HEK293T (cell line): ENCODE results near the gene PAQR3.
A peak's percentile ranks its signal among the peaks of the same experiment; 100 is the strongest.

Experiments used
- CTCF ChIA-PET: fragments of 350-600 bp; formaldehyde crosslinking; extraction: SDS; loops from one replicate; lab custom pipeline; 2021; ENCODE audit warnings: antibody characterized with exemption, inconsistent platforms; lab: Yijun Ruan, JAX
- POLR2A ChIA-PET: fragments of 350-600 bp; formaldehyde crosslinking; extraction: SDS; loops from one replicate; lab custom pipeline; 2020; ENCODE audit warnings: antibody characterized with exemption, inconsistent platforms; lab: Yijun Ruan, JAX
- DNase-seq: peaks from one replicate; pipeline ENCODE4 v3.0.0; 2012; ENCODE audit warnings: mixed read lengths; ENCODE audit errors: extremely low spot score
- ARNT ChIP-seq: fragments of 450-650 bp; IDR thresholded peaks from 2 replicates; pipeline ENCODE4 v1.6.1; 2017; ENCODE audit warnings: mild to moderate bottlenecking
- BHLHE40 ChIP-seq: fragments of 450-650 bp; IDR thresholded peaks from 2 replicates; pipeline ENCODE4 v1.6.1; 2016; ENCODE audit warnings: mild to moderate bottlenecking, moderate library complexity, borderline replicate concordance
- CTBP1 ChIP-seq: fragments of 450-650 bp; IDR thresholded peaks from 2 replicates; pipeline ENCODE4 v1.6.1; 2016; ENCODE audit warnings: borderline replicate concordance
- ELF4 ChIP-seq: fragments of 450-650 bp; IDR thresholded peaks from 2 replicates; pipeline ENCODE4 v1.6.1; 2017; ENCODE audit warnings: antibody characterized with exemption
- FOXA1 ChIP-seq: fragments of 450-650 bp; IDR thresholded peaks from 2 replicates; pipeline ENCODE4 v1.6.1; 2016; ENCODE audit warnings: mild to moderate bottlenecking
- FOXK2 ChIP-seq: fragments of 450-650 bp; IDR thresholded peaks from 2 replicates; pipeline ENCODE4 v1.6.1; 2016; ENCODE audit warnings: mild to moderate bottlenecking
- FOXM1 ChIP-seq: fragments of 450-650 bp; IDR thresholded peaks from 2 replicates; pipeline ENCODE4 v1.6.1; 2017; ENCODE audit warnings: mild to moderate bottlenecking, borderline replicate concordance
- HDGF ChIP-seq: fragments of 450-650 bp; IDR thresholded peaks from 2 replicates; pipeline ENCODE4 v1.6.1; 2017; ENCODE audit warnings: antibody characterized with exemption, borderline replicate concordance
- L3MBTL2 ChIP-seq: fragments of 450-650 bp; conservative IDR thresholded peaks from 2 replicates; pipeline ENCODE4 v1.6.1; 2016; ENCODE audit warnings: mild to moderate bottlenecking
- LEF1 ChIP-seq: fragments of 450-650 bp; IDR thresholded peaks from 2 replicates; pipeline ENCODE4 v1.6.1; 2017; ENCODE audit warnings: mild to moderate bottlenecking, borderline replicate concordance
- NFRKB ChIP-seq: fragments of 450-650 bp; IDR thresholded peaks from 2 replicates; pipeline ENCODE4 v1.6.1; 2016; ENCODE audit warnings: mild to moderate bottlenecking, moderate library complexity
- SP1 ChIP-seq: fragments of 450-650 bp; IDR thresholded peaks from 2 replicates; pipeline ENCODE4 v1.6.1; 2017
- SUZ12 ChIP-seq: fragments of 450-650 bp; IDR thresholded peaks from 2 replicates; pipeline ENCODE4 v1.6.1; 2016; ENCODE audit warnings: mild to moderate bottlenecking
- TARDBP ChIP-seq: fragments of 450-650 bp; IDR thresholded peaks from 2 replicates; pipeline ENCODE4 v1.6.1; 2016
- ZNF384 ChIP-seq: fragments of 450-650 bp; IDR thresholded peaks from 2 replicates; pipeline ENCODE4 v1.6.1; 2016
- TF ChIP-seq, protein P1 (sequence below): fragments of 450-650 bp; IDR thresholded peaks from 2 replicates; pipeline ENCODE4 v1.6.1; 2016

Gene PAQR3

DNA sequence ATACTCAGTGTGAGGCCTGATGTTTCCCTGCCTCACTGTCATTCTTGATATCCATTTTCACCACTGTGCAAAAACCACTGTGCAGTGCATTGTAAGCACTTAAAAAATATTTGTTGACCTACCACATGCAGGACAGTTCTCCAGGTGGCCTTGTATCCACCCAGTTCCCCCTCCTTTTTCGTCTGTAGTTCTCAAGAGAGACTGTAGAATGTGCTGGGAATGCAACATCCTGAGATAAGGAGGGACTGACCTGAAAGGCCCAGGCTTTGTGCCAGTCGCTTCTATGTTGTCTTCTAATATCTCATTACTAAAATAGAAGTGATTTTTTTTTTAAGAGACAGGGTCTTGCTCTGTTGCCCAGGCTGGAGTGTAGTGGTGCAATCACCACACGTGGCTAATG is 21.7 kb upstream of the PAQR3 start:
- POLR2A ChIA-PET = no interaction called here
- TF ChIP-seq HDGF (no peak), SP1 (no peak), LEF1 (no peak), FOXK2 (no peak), FOXA1 (no peak), SUZ12 (no peak), BHLHE40 (no peak), FOXM1 (no peak), TARDBP (no peak), CTBP1 (no peak), ARNT (no peak)
- TF ChIP-seq, protein P1, sequence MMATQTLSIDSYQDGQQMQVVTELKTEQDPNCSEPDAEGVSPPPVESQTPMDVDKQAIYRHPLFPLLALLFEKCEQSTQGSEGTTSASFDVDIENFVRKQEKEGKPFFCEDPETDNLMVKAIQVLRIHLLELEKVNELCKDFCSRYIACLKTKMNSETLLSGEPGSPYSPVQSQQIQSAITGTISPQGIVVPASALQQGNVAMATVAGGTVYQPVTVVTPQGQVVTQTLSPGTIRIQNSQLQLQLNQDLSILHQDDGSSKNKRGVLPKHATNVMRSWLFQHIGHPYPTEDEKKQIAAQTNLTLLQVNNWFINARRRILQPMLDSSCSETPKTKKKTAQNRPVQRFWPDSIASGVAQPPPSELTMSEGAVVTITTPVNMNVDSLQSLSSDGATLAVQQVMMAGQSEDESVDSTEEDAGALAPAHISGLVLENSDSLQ = no peak
- CTCF ChIA-PET = no interaction called here
- no peak for DNase-seq

DNA sequence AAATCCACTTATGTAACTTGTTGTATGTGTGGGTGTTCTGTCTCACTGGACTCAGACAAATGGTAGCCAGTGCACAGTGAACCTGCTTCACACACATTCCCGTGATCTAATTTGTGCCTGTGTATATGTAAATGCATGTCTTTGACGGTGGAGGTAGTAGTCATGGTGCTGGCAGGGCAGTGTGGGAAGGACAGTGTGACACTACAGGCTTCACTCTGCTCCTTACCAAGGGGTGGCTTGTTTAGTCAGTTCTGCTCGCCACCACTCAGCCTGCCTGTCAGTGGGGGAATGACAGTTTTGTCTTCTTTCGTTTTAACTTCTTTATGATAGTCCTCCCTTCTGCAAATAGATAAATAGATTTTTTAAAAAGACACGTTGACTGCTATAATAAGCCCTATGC is 17.7 kb upstream of the PAQR3 start:
- TF ChIP-seq LEF1 = no peak
- no peak for DNase-seq
- ChIA-PET CTCF (no interaction called here), POLR2A (no interaction called here)

DNA sequence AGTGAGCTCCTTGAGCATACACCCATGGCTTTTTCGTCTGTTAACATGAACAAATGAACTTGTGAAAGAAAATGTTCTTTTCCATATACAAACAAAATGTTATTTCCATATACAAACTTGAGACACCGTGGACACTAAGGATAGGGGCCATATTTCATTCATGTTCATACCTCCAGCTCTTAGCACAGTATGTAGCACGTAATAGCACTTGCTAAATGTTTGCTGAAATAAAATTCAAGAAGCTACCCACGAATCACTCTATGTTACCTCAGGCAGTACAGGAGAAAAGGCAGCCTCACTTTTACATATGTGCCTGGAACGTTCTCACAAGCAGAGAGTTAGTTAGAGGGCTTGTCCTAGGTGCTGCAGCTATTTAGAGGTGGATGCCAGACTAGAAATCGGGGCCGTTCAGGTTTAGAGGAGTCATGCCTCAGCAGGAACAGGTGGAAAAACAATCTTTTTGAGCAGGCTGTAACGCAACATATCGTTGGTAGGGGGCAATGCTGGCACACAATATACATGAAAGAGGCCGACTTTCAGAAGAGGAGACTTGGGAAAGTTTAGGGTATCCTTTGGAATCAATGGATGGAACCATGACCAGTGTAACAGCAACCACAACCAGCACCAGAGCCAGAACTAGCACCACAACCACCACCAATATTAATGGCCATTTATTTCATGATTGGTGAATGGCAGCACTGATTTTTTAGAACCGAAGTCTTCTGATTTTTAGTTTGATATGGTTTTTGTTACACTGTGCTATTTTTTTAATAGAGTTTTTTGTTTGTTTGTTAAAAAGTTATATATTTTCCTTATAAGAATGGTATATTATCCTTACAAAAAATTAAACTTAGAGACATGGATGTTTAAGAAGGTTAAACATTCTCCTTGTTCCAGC is 14.8 kb upstream of the PAQR3 start:
- DNase-seq = peak; percentile 42
- POLR2A ChIA-PET = no interaction called here

DNA sequence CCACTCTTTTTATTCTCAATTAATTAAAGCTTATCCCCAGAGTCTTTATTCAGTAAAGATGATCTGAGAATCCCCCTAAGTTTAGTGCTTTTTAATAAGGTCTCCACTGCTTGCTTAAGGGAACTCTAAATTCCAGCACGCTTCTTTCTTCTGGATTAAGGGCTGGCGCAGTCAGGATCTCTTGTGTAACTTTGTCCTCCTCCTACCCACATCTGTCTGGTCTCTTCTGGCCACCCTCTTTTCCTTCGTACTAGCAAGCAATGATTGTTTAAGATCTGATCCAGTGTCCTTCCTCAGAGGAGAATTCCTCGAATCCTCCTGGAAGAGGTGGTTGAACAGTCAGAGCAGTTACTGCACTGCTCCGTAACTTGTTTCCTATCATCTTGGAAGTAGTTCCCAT is 14.0 kb upstream of the PAQR3 start:
- CTCF ChIA-PET = interaction anchor here (0.6 to 1.5 kb wide), 3 partner anchors 9 to 35 kb away, joined by 3 read pairs; no protein-coding TSS in a partner anchor
- POLR2A ChIA-PET = no interaction called here
- no peak for DNase-seq
- TF ChIP-seq ELF4 (no peak), NFRKB (no peak), CTBP1 (no peak), ARNT (no peak), ZNF384 (no peak), TARDBP (no peak), FOXA1 (no peak), FOXK2 (no peak), SP1 (no peak), LEF1 (no peak), HDGF (no peak), BHLHE40 (no peak), SUZ12 (no peak), L3MBTL2 (no peak), FOXM1 (no peak)
- TF ChIP-seq, protein P1 = no peak

More for the DNA sequence above, 14.8 kb upstream of the PAQR3 start:
- CTCF ChIA-PET = interaction anchor here (0.6 to 0.8 kb wide), 3 partner anchors 8 to 1267 kb away, joined by 3 to 4 read pairs (median 3); no protein-coding TSS in a partner anchor
- no peak for TF ChIP-seq FOXK2
- no peak for TF ChIP-seq HDGF

DNA sequence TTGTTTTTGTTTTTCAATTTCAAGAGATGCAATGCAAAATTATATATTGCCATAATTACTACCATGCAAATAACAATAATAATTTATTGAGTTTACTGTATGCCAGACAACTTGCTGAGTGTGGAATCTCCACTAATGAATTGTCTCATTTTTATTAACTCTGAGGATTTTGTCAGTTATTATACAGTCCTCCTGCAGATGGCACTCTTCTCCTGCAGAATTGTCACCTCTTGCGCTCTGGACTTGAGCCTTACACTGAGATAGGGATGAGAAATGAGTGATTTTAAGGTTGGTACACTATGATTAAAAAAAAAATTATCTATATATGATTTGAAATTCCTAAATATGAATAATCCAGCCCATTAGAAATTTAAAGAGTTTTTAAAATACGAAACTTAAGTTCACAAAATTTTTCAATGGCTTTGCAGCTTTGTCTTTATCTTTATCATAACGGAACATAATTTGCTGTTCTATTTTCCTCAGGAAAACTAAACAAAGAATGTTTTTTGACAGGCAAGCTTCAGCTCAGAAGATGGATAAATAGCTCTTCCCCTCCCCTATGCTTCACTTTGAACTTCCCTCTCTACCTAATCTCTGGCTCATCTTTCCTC is 12.7 kb upstream of the PAQR3 start:
- DNase-seq = peak; percentile 46
- ChIA-PET POLR2A (interaction anchor here (0.5 kb wide), 1 partner anchor 744 kb away, joined by 3 read pairs; no protein-coding TSS in a partner anchor), CTCF (interaction anchor here (0.6 to 1.5 kb wide), 7 partner anchors 14 to 1385 kb away, joined by 3 to 4 read pairs (median 3); no protein-coding TSS in a partner anchor)
- TF ChIP-seq SP1 = no peak
- TF ChIP-seq ARNT = no peak
- no peak for TF ChIP-seq BHLHE40
- no peak for TF ChIP-seq FOXM1
- TF ChIP-seq FOXA1 = no peak
- TF ChIP-seq ELF4 = no peak
- TF ChIP-seq HDGF = no peak
- TF ChIP-seq CTBP1 = no peak
- no peak for TF ChIP-seq SUZ12

DNA sequence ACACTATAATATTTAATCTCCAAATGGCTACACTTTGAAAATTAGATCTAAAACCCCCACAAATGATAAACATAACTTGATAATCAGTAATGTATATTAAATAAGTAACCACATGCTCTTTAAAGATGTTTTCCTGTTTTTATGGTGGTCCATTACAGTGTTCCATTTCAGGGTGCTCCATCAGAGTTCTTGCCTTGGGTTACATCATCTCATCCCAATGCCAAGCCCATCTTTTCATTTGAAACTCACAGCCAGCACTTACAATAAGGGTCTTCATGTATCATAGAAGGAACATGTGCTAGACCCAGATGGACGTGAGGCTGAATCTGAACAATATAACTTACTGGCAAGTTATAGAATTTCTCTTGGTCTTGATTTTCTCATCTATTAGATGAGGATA is 10.5 kb upstream of the PAQR3 start:
- no peak for DNase-seq
- ChIA-PET POLR2A (no interaction called here), CTCF (no interaction called here)
- no peak for TF ChIP-seq FOXK2
- TF ChIP-seq ARNT = no peak
- TF ChIP-seq TARDBP = no peak
- TF ChIP-seq SP1 = no peak
- no peak for TF ChIP-seq HDGF
- TF ChIP-seq CTBP1 = no peak

DNA sequence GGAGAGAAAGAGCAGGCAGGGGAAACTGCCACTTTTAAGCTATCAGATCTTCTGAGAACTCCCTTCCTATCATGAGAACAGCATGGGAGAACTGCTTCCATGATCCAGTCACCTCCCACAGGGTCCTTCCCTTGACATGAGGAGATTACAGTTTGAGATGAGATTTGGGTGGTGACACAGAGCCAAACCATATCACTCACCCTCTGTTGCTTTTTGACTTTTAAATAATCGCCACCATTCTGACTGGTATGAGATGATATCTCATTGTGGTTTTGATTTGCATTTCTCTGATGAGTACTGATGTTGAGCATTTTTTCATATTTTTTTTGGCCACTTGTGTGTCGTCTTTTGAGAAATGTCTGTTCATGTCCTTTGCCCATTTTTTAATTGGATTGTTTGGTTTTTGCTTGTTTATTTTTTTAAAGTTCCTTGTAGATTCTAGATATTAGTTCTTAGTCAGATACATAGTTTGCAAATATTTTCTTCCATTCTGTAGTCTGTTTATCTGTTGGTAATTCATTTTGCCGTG is 6.5 kb upstream of the PAQR3 start:
- DNase-seq = no peak
- POLR2A ChIA-PET = no interaction called here
- CTCF ChIA-PET = no interaction called here
- TF ChIP-seq LEF1 (no peak), HDGF (no peak), ZNF384 (no peak), L3MBTL2 (no peak), FOXM1 (no peak), CTBP1 (no peak), SP1 (no peak), NFRKB (no peak), BHLHE40 (no peak), FOXK2 (no peak), TARDBP (no peak), ELF4 (no peak), ARNT (no peak)
- TF ChIP-seq, protein P1 = no peak
